Thyroid gland (tissue), 4 donors: Measurements from ENCODE around the gene PGAP3.

ENCODE experiments used
- POLR2A ChIP-seq, 2 donors: fragments of 450-650 bp; IDR thresholded peaks; one replicate each; pipeline ENCODE4 v1.6.1; 2017; ENCODE audit warnings: antibody characterized with exemption in 2 of 2, mild to moderate bottlenecking in 2 of 2, moderate library complexity in 1 of 2
- TF ChIP-seq, protein P1 (sequence below), 6 experiments: fragments of 200-600 bp in 3 of 6; fragments of 450-650 bp in 3 of 6; sonication (generic) in 3 of 6; IDR thresholded peaks; one replicate each; pipeline ENCODE4 v1.5.1; 2016 to 2019; ENCODE audit warnings: antibody characterized with exemption in 6 of 6, mild to moderate bottlenecking in 2 of 6, inconsistent platforms in 1 of 6, moderate library complexity in 1 of 6

DNA sequence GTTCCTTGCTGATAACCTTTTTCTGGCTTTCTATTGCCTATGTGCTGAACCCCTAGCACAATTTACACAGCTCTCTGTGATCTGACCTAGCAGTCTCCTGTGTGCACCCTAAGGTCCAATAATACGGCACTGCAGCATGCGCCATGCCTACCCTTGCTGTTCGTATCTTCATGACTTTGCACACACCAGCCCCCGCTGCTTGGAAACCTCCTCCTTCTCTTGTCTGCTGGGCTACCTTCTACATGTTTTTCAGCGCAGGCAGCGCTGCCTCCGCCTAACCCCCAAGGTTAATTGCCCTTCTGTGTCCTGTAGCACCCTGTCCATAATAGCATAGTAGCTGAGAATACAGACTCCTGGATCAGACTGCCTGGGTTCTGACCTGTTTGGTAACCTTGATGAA lies 49.5 kb downstream of the PGAP3 start:
- TF ChIP-seq, protein P1, sequence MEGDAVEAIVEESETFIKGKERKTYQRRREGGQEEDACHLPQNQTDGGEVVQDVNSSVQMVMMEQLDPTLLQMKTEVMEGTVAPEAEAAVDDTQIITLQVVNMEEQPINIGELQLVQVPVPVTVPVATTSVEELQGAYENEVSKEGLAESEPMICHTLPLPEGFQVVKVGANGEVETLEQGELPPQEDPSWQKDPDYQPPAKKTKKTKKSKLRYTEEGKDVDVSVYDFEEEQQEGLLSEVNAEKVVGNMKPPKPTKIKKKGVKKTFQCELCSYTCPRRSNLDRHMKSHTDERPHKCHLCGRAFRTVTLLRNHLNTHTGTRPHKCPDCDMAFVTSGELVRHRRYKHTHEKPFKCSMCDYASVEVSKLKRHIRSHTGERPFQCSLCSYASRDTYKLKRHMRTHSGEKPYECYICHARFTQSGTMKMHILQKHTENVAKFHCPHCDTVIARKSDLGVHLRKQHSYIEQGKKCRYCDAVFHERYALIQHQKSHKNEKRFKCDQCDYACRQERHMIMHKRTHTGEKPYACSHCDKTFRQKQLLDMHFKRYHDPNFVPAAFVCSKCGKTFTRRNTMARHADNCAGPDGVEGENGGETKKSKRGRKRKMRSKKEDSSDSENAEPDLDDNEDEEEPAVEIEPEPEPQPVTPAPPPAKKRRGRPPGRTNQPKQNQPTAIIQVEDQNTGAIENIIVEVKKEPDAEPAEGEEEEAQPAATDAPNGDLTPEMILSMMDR (IDR thresholded peaks at IDR 0.05), result no peak
- no peak for TF ChIP-seq POLR2A (IDR thresholded peaks at IDR 0.05)
